K562 (cell line): ENCODE measurements around the gene ULK2. TPM values are rescaled to one million over a fixed set of nuclear protein-coding genes. Genes with fewer than 3 reads are reported as not detected.
"Not testable (repeated sequence)": the region's sequence is repeated elsewhere in the genome, so short reads cannot be mapped to it uniquely, and the experiment has no call there.

Source experiments
- ATAC-seq: fragments of 200-7000 bp; cut with Tn5 transposase; 3 replicates; pipeline ENCODE4 v1.9.1; 2020; ENCODE audit warnings: moderate library complexity
- BruUV-seq: library from RNA; stranded (reverse); fragments of 400-500 nt; replicated peaks from 2 replicates; lab custom pipeline; 2021; lab: Mats Ljungman, UMichigan
- CTCF ChIA-PET: fragments of 300-600 bp; formaldehyde crosslinking; extraction: SDS; loops from one replicate; lab custom pipeline; 2021; ENCODE audit warnings: low intra/inter-chr PET ratio; lab: Yijun Ruan, JAX
- POLR2A ChIA-PET: fragments of 300-600, 350-650 bp; sonication (Branson Sonifier 250); formaldehyde crosslinking; extraction: SDS; loops from one replicate; lab custom pipeline; 2021; ENCODE audit warnings: antibody characterized with exemption, inconsistent platforms; lab: Yijun Ruan, JAX
- DNase-seq, 4 experiments: peaks; one replicate each; pipeline versions ENCODE4 v3.0.0 to v3.0.0-alpha.2; 2011 to 2018; ENCODE audit warnings: low spot score in 3 of 4, mixed read lengths in 3 of 4; ENCODE audit errors: extremely low read depth in 1 of 4
- FAIRE-seq: peaks from 2 replicates; lab custom pipeline; 2011; peaks lifted over from hg19 to GRCh38; lab: Jason Lieb, UNC
- H2AFZ ChIP-seq: 2 replicates; pipeline ENCODE4 v1.6.0; 2011; ENCODE audit warnings: low read depth, low read length, control low read depth, inconsistent platforms
- H3K27ac ChIP-seq: fragments of 200-600 bp; 3 replicates; pipeline ENCODE4 v1.8.0; 2011; ENCODE audit warnings: low read depth, mild to moderate bottlenecking, control low read depth, inconsistent platforms, low read length, moderate library complexity, mixed read lengths; ENCODE audit errors: extremely low read depth
- H3K27me3 ChIP-seq, 2 experiments: fragments of 300-600 bp in 1 of 2; 2 replicates in 1 of 2; 3 replicates in 1 of 2; pipeline versions ENCODE4 v1.6.0 to v1.8.0; 2011; ENCODE audit warnings: inconsistent platforms in 2 of 2, low read length in 2 of 2, mild to moderate bottlenecking in 1 of 2, mixed read lengths in 1 of 2, moderate library complexity in 1 of 2; ENCODE audit not compliant: control insufficient read depth in 2 of 2, insufficient read depth in 2 of 2
- H3K36me3 ChIP-seq: fragments of 300-600 bp; 3 replicates; pipeline ENCODE4 v1.8.0; 2011; ENCODE audit warnings: mild to moderate bottlenecking, low read length, inconsistent platforms; ENCODE audit not compliant: control insufficient read depth, insufficient read depth
- H3K4me1 ChIP-seq, 2 experiments: fragments of 200-600 bp in 1 of 2; replicated peaks in 1 of 2; 2 replicates in 1 of 2; 3 replicates in 1 of 2; pipeline versions ENCODE4 v1.5.1 to v1.8.0; 2011; ENCODE audit warnings: inconsistent platforms in 2 of 2, low read length in 2 of 2, mild to moderate bottlenecking in 1 of 2, mixed read lengths in 1 of 2, moderate library complexity in 1 of 2; ENCODE audit not compliant: control insufficient read depth in 2 of 2, insufficient read depth in 2 of 2
- H3K4me2 ChIP-seq: 2 replicates; pipeline ENCODE4 v1.6.1; 2011; ENCODE audit warnings: low read length, control low read depth, inconsistent platforms, mixed read lengths; ENCODE audit not compliant: insufficient read depth
- H3K4me3 ChIP-seq: fragments of 200-600 bp; sonication (generic), shearing (Covaris generic); 2 replicates; pipeline ENCODE4 v1.5.1; 2016; ENCODE audit warnings: control low read depth, inconsistent platforms
- H3K79me2 ChIP-seq: fragments of 200-600 bp; 3 replicates; pipeline ENCODE4 v1.8.0; 2011; ENCODE audit warnings: low read length, inconsistent platforms; ENCODE audit not compliant: control insufficient read depth, insufficient read depth
- H3K9ac ChIP-seq, 2 experiments: 2 replicates each; pipeline versions ENCODE4 v1.6.0 to v1.6.1; 2011; ENCODE audit warnings: low read depth in 2 of 2, low read length in 2 of 2, control low read depth in 1 of 2, inconsistent platforms in 1 of 2, mild to moderate bottlenecking in 1 of 2, mixed read lengths in 1 of 2; ENCODE audit not compliant: insufficient read depth in 1 of 2
- H3K9me1 ChIP-seq: one replicate; pipeline ENCODE4 v1.6.0; 2011; ENCODE audit warnings: inconsistent platforms, mild to moderate bottlenecking, low read length, moderate library complexity; ENCODE audit not compliant: control insufficient read depth, insufficient read depth
- H3K9me3 ChIP-seq: replicated peaks from 2 replicates; pipeline ENCODE4 v1.5.1; 2011; ENCODE audit warnings: low read depth, low read length, inconsistent platforms; ENCODE audit not compliant: control insufficient read depth, insufficient read depth
- H4K20me1 ChIP-seq: replicated peaks from 2 replicates; pipeline ENCODE4 v1.6.1; 2011; ENCODE audit warnings: low read length, inconsistent platforms, mixed read lengths; ENCODE audit not compliant: control insufficient read depth, insufficient read depth
- BACH1 ChIP-seq: fragments of 200-800 bp; sonication (Bioruptor generic); IDR thresholded peaks from 2 replicates; pipeline ENCODE4 v1.6.1; 2016; ENCODE audit warnings: missing genetic modification characterization, missing compliant biosample characterization
- BRD9 ChIP-seq: fragments of 450-650 bp; IDR thresholded peaks from 2 replicates; pipeline ENCODE4 v1.6.1; 2018; ENCODE audit warnings: low read depth; ENCODE audit not compliant: partially characterized antibody
- CGGBP1 ChIP-seq: fragments of 250-450 bp; sonication (Bioruptor Pico); IDR thresholded peaks from 2 replicates; pipeline ENCODE4 v1.9.0; 2021; ENCODE audit warnings: mild to moderate bottlenecking
- PCBP1 ChIP-seq: fragments of 200-400 bp; formaldehyde crosslinking; IDR thresholded peaks from 2 replicates; pipeline ENCODE4 v1.6.1; 2018; ENCODE audit warnings: mild to moderate bottlenecking, low read depth, low read length; ENCODE audit not compliant: poor library complexity, severe bottlenecking
- PML ChIP-seq: IDR thresholded peaks from 2 replicates; pipeline ENCODE4 v1.6.1; 2012; ENCODE audit warnings: low read length, inconsistent platforms
- ZNF121 ChIP-seq: sonication (generic); formaldehyde crosslinking; conservative IDR thresholded peaks from 2 replicates; pipeline ENCODE4 v1.8.0; 2022; ENCODE audit warnings: missing genetic modification reagents
- ZNF384 ChIP-seq: IDR thresholded peaks from 2 replicates; pipeline ENCODE4 v1.6.1; 2012; ENCODE audit warnings: low read depth, low read length, improper control_type of control experiment
- ZNF609 ChIP-seq: sonication (generic); formaldehyde crosslinking; IDR thresholded peaks from 2 replicates; pipeline ENCODE4 v1.8.1; 2023; ENCODE audit warnings: missing genetic modification reagents, mild to moderate bottlenecking, borderline replicate concordance
- ZZZ3 ChIP-seq: fragments of 450-650 bp; IDR thresholded peaks from 2 replicates; pipeline ENCODE4 v1.6.1; 2016; ENCODE audit warnings: antibody characterized with exemption, mild to moderate bottlenecking, moderate library complexity
- WGBS: fragments of 100-300 bp; shearing (Covaris generic); methylation state at CpG from one replicate; pipeline ENCODE4 v1.1.6; 2016; ENCODE audit warnings: low coverage, mixed read lengths; ENCODE audit not compliant: insufficient coverage; ENCODE audit errors: missing lambda C conversion rate; 5-methylcytosine and 5-hydroxymethylcytosine counted together
- in situ Hi-C: fragments of 300-500 bp; cut with MboI; formaldehyde crosslinking; loops from 4 replicates; pipeline ENCODE4 v1.15.0; 2018; ENCODE audit warnings: inconsistent platforms, mixed read lengths
- intact Hi-C: fragments of 100-400 bp; cut with micrococcal nuclease; formaldehyde crosslinking; loops from 2 replicates; pipeline ENCODE4 v1.14.2; 2022
- polyA plus RNA-seq, 8 experiments: library from polyadenylated mRNA; depleted of rRNA in 4 of 8; stranded (reverse) in 5 of 8; unstranded in 3 of 8; fragments of >200 nt; fragmentation: Nextera tagmentation in 2 of 8; fragmentation: Illumina TruSeq in 1 of 8; extraction: Ambion mirVana in 2 of 8; extraction: Trizol in 1 of 8; gene quantifications; 2 replicates each; pipeline versions ENCODE4 v1.2.1 to v1.2.3, GENCODE V29; 2011 to 2014; ENCODE audit warnings: inconsistent platforms in 1 of 8, missing spikeins in 1 of 8
- total RNA-seq, 7 experiments: library from RNA; depleted of rRNA in 6 of 7; stranded (reverse); fragments of >200 nt in 6 of 7; fragmentation: Illumina TruSeq in 2 of 7; extraction: Trizol in 2 of 7; gene quantifications; 2 replicates each; pipeline versions ENCODE4 v1.2.1 to v1.2.3, GENCODE V29; 2011 to 2021; ENCODE audit warnings: low replicate concordance in 1 of 7

Gene ULK2
- total and polyA plus RNA-seq, 9 of the 15 experiments (the other 6 are each of a cell fraction or from before 2014, with no cell fraction given): 0.01 to 0.18 (median 0.07) TPM; not detected in 5

GRCh38 chr17:19896679-19897078 is 28.9 kb upstream of the ULK2 start:
- no peaks in the 10 kb centered on the region for H3K79me2 ChIP-seq
- FAIRE-seq (no peak), ATAC-seq (no peak), DNase-seq (no peak)
- no peak overlapping the region for H3K27ac ChIP-seq
- intact Hi-C loops: no loop called here
- POLR2A ChIA-PET: no interaction called here
- no peaks in the 10 kb centered on the region for H3K4me1 ChIP-seq
- no peak overlapping the region for H3K4me3 ChIP-seq
- CTCF ChIA-PET: no interaction called here
- H3K27me3 ChIP-seq: peaks cover 0 to 3% of the 10 kb centered on the region in 2 experiments; a peak in 1 of 5 replicates
- no peak overlapping the region for H3K9ac ChIP-seq
- no TSS peak for BruUV-seq
- no peak for TF ChIP-seq CGGBP1 (CRISPR knock-in tag)
- TF ChIP-seq BACH1 (tag): no peak
- no peak for TF ChIP-seq ZZZ3
- no peak for TF ChIP-seq BRD9
- TF ChIP-seq ZNF609: no peak
- TF ChIP-seq PCBP1: no peak
- TF ChIP-seq ZNF384: no peak
- TF ChIP-seq PML: no peak
- no peak for TF ChIP-seq ZNF121 (CRISPR knock-in tag)
- in situ Hi-C loops: no loop called here
- no peak overlapping the region for H2AFZ ChIP-seq
- H3K4me2 ChIP-seq: no peak overlapping the region
- 7% methylated on average over 2 of the region's 2 CpGs for WGBS
- no peaks in the 10 kb centered on the region for H4K20me1 ChIP-seq
- no peaks in the 10 kb centered on the region for H3K9me1 ChIP-seq
- H3K9me3 ChIP-seq: no peaks in the 10 kb centered on the region
- no peaks in the 10 kb centered on the region for H3K36me3 ChIP-seq

GRCh38 chr17:19890554-19890953 is 22.8 kb upstream of the ULK2 start:
- H3K4me2 ChIP-seq, in situ Hi-C loops, POLR2A ChIA-PET, H3K9me3 ChIP-seq, H2AFZ ChIP-seq, intact Hi-C loops, H3K27ac ChIP-seq, BruUV-seq, H4K20me1 ChIP-seq, ATAC-seq, H3K79me2 ChIP-seq, DNase-seq, CTCF ChIA-PET, H3K36me3 ChIP-seq, H3K4me1 ChIP-seq, FAIRE-seq, H3K27me3 ChIP-seq, H3K4me3 ChIP-seq, H3K9me1 ChIP-seq, H3K9ac ChIP-seq: not testable (repeated sequence)
- 6% methylated on average over 5 of the region's 5 CpGs for WGBS
